Measurements from ENCODE around the gene APOD. TPM values are rescaled to one million over a fixed set of nuclear protein-coding genes. Genes with fewer than 3 reads are reported as not detected.
"Not testable (repeated sequence)": the region's sequence is repeated elsewhere in the genome, so short reads cannot be mapped to it uniquely, and the experiment has no call there.

The APOD gene
- total RNA-seq, 1 experiment from 2014 or later, result not detected

- H3K4me3 ChIP-seq (ENCODE audit: low read depth in 2 of 2, low read length in 2 of 2); in situ Hi-C loops (cut with HindIII; ENCODE audit: low pct_unique_long_range_greater_than_20kb, low sequenced_read_pairs); H3K27ac ChIP-seq (ENCODE audit: low read length); H3K36me3 ChIP-seq (ENCODE audit: control insufficient read depth, insufficient read depth, low read length); H3K4me1 ChIP-seq (ENCODE audit: control insufficient read depth, insufficient read depth, low read length); BruUV-seq (replicated peaks); ATAC-seq; H3K27me3 ChIP-seq (ENCODE audit: control insufficient read depth, insufficient read depth, low read length); CTCF ChIA-PET; POLR2A ChIA-PET; intact Hi-C loops (cut with micrococcal nuclease; ENCODE audit: unreplicated experiment); DNase-seq (ENCODE audit: low read depth, low spot score): not testable (repeated sequence)
- H3K9me3 ChIP-seq (ENCODE audit: control insufficient read depth, insufficient read depth, low read depth, low read length), result peaks cover 16% of the 10 kb centered on the region; the same call in 1 of the 2 replicates
These were observed 18.0 kb upstream of the APOD start for GRCh38 chr3:195601785-195602184.

- Histone ChIP-seq H3K27ac (ENCODE audit: low read length) (no peak overlapping the region), H3K9me3 (ENCODE audit: control insufficient read depth, insufficient read depth, low read depth, low read length) (peaks cover 15% of the 10 kb centered on the region; the same call in 1 of the 2 replicates), H3K36me3 (ENCODE audit: control insufficient read depth, insufficient read depth, low read length) (no peaks in the 10 kb centered on the region), H3K4me1 (ENCODE audit: control insufficient read depth, insufficient read depth, low read length) (no peaks in the 10 kb centered on the region), H3K27me3 (ENCODE audit: control insufficient read depth, insufficient read depth, low read length) (no peaks in the 10 kb centered on the region), H3K4me3 (ENCODE audit: low read depth in 2 of 2, low read length in 2 of 2) (no peak overlapping the region)
- TF ChIP-seq SIN3A (IDR thresholded peaks at IDR 0.05; ENCODE audit: borderline replicate concordance, insufficient read depth, low read depth, low read length) (no peak), REST (IDR thresholded peaks at IDR 0.05; ENCODE audit: insufficient read depth in 1 of 2, low read depth in 2 of 2, low read length in 1 of 2) (no peak), TCF7L2 (IDR thresholded peaks at IDR 0.05; ENCODE audit: low read depth, low read length) (no peak), POLR2AphosphoS5 (IDR thresholded peaks at IDR 0.05; ENCODE audit: low read depth, low read length) (no peak), CTCF (IDR thresholded peaks at IDR 0.05) (no peak)
- in situ Hi-C loops (cut with HindIII; ENCODE audit: low pct_unique_long_range_greater_than_20kb, low sequenced_read_pairs) (no loop called here), intact Hi-C loops (cut with micrococcal nuclease; ENCODE audit: unreplicated experiment) (no loop called here)
- ChIA-PET CTCF (no interaction called here), POLR2A (no interaction called here)
- DNase-seq (ENCODE audit: low read depth, low spot score) (no peak), ATAC-seq (no peak)
- BruUV-seq (replicated peaks), result no TSS peak
These were observed 17.6 kb upstream of the APOD start for GRCh38 chr3:195601382-195601781.

- BruUV-seq (replicated peaks); H3K36me3 ChIP-seq (ENCODE audit: control insufficient read depth, insufficient read depth, low read length); H3K4me3 ChIP-seq (ENCODE audit: low read depth in 2 of 2, low read length in 2 of 2); in situ Hi-C loops (cut with HindIII; ENCODE audit: low pct_unique_long_range_greater_than_20kb, low sequenced_read_pairs); H3K27ac ChIP-seq (ENCODE audit: low read length); CTCF ChIA-PET; H3K4me1 ChIP-seq (ENCODE audit: control insufficient read depth, insufficient read depth, low read length); H3K9me3 ChIP-seq (ENCODE audit: control insufficient read depth, insufficient read depth, low read depth, low read length); ATAC-seq; intact Hi-C loops (cut with micrococcal nuclease; ENCODE audit: unreplicated experiment); H3K27me3 ChIP-seq (ENCODE audit: control insufficient read depth, insufficient read depth, low read length); DNase-seq (ENCODE audit: low read depth, low spot score): not testable (repeated sequence)
- POLR2A ChIA-PET, result interaction anchor here (0.7 kb wide), 1 partner anchor 170 kb away, joined by 22 read pairs; no protein-coding TSS in a partner anchor
These were observed 16.2 kb upstream of the APOD start for GRCh38 chr3:195599926-195600325.

- ATAC-seq; intact Hi-C loops (cut with micrococcal nuclease; ENCODE audit: unreplicated experiment); DNase-seq (ENCODE audit: low read depth, low spot score); CTCF ChIA-PET; H3K27ac ChIP-seq (ENCODE audit: low read length); H3K9me3 ChIP-seq (ENCODE audit: control insufficient read depth, insufficient read depth, low read depth, low read length); in situ Hi-C loops (cut with HindIII; ENCODE audit: low pct_unique_long_range_greater_than_20kb, low sequenced_read_pairs); H3K4me1 ChIP-seq (ENCODE audit: control insufficient read depth, insufficient read depth, low read length); H3K36me3 ChIP-seq (ENCODE audit: control insufficient read depth, insufficient read depth, low read length); H3K27me3 ChIP-seq (ENCODE audit: control insufficient read depth, insufficient read depth, low read length); BruUV-seq (replicated peaks); H3K4me3 ChIP-seq (ENCODE audit: low read depth in 2 of 2, low read length in 2 of 2): not testable (repeated sequence)
- POLR2A ChIA-PET, result interaction anchor here (0.7 kb wide), 1 partner anchor 170 kb away, joined by 22 read pairs; no protein-coding TSS in a partner anchor
These were observed 15.8 kb upstream of the APOD start for GRCh38 chr3:195599516-195599915.

All from Panc1 (cell line).